SK-N-MC (cell line): ENCODE measurements around the gene STAT5B.

Experiments
- EZH2 ChIP-seq: fragments of 200-600 bp; sonication (generic); IDR thresholded peaks from one replicate; pipeline ENCODE4 v1.6.1; 2017; ENCODE audit warnings: antibody characterized with exemption
- POLR2AphosphoS5 ChIP-seq: IDR thresholded peaks from 2 replicates; pipeline ENCODE4 v1.6.1; 2012; ENCODE audit warnings: mild to moderate bottlenecking, low read depth, low read length, borderline replicate concordance

DNA sequence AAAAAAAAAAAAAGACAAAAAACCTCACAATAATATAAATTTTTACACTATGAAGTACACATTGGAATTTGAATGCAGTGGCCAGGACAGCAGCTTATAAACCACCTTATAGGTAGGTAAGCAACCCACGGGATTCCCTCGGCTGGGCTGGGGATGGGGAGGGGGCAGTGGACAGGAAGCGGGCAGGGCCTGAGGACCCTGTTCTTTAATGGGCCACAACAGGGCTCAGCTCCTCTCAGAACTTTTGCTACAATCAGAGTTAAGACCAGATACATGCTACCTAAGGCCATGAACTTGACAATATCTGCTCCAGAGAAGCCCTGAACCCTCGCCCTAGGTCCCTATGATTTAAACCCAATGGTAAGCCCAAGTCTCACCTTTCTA lies 37.2 kb upstream of the STAT5B start:
- TF ChIP-seq EZH2 (no peak), POLR2AphosphoS5 (no peak)
